ENCODE data around the gene CSGALNACT2. TPM values are rescaled to one million over a fixed set of nuclear protein-coding genes. Genes with fewer than 3 reads are reported as not detected.
A peak's percentile ranks its signal among the peaks of the same experiment; 100 is the strongest.

Gene CSGALNACT2
- total RNA-seq = 10 to 100 TPM; 21.6 to 35.5 (median 27.8) TPM

- peak within 1 kb of the TSS; percentile 80 to 95 (median 90) for H3K4me3 ChIP-seq
- no peaks in the 10 kb centered on the region for H3K4me1 ChIP-seq
- H3K9me3 ChIP-seq = no peaks in the 10 kb centered on the region
- peak; percentile 29 to 57 (median 35) for TF ChIP-seq POLR2AphosphoS5 (IDR thresholded peaks at IDR 0.05)
- no peak for TF ChIP-seq CTCF (IDR thresholded peaks at IDR 0.05)
- TF ChIP-seq POLR2A (IDR thresholded peaks at IDR 0.05) = peak; percentile 12
- H3K36me3 ChIP-seq = no peaks in the 10 kb centered on the region
- DNase-seq (ENCODE audit: low spot score in 2 of 2) = peak; percentile 73 to 78
- intact Hi-C loops (cut with DNase I; ENCODE audit: low total_unique reads) = no loop called here
- no peaks in the 10 kb centered on the region for H3K27me3 ChIP-seq
- peak within 1 kb of the TSS; percentile 92 to 95 for H3K27ac ChIP-seq
Observed at GRCh38 chr10:43138021-43138756, at the start of gene CSGALNACT2. Gene CSGALNACT2 (plus strand): TSS chr10:43138445. CDS start chr10:43155150, 16,705 bp downstream.

- Histone ChIP-seq H3K4me3 (no peak overlapping the region), H3K27me3 (peaks cover 0 to 6% of the 10 kb centered on the region in 2 donors), H3K36me3 (no peaks in the 10 kb centered on the region), H3K27ac (no peak overlapping the region), H3K4me1 (no peaks in the 10 kb centered on the region), H3K9me3 (no peaks in the 10 kb centered on the region)
- DNase-seq (ENCODE audit: low spot score in 2 of 2) = no peak
- no peak for TF ChIP-seq CTCF (IDR thresholded peaks at IDR 0.05)
- TF ChIP-seq POLR2A (IDR thresholded peaks at IDR 0.05) = no peak
- intact Hi-C loops (cut with DNase I; ENCODE audit: low total_unique reads) = no loop called here
Observed at GRCh38 chr10:43089519-43089918, 48.7 kb upstream of the CSGALNACT2 start.

GRCh38 chr10:43090188-43090587 lies 48.1 kb upstream of the CSGALNACT2 start:
- H3K27ac ChIP-seq = no peak overlapping the region
- DNase-seq (ENCODE audit: low spot score in 2 of 2) = no peak
- H3K27me3 ChIP-seq = peaks cover 0 to 6% of the 10 kb centered on the region in 2 donors
- H3K9me3 ChIP-seq = no peaks in the 10 kb centered on the region
- TF ChIP-seq POLR2AphosphoS5 (IDR thresholded peaks at IDR 0.05) (no peak), CTCF (IDR thresholded peaks at IDR 0.05) (no peak), POLR2A (IDR thresholded peaks at IDR 0.05) (no peak)
- intact Hi-C loops (cut with DNase I; ENCODE audit: low total_unique reads) = no loop called here
- no peak overlapping the region for H3K4me3 ChIP-seq
- no peaks in the 10 kb centered on the region for H3K4me1 ChIP-seq
- H3K36me3 ChIP-seq = no peaks in the 10 kb centered on the region

GRCh38 chr10:43090664-43091063 lies 47.6 kb upstream of the CSGALNACT2 start:
- Histone ChIP-seq H3K27ac (no peak overlapping the region), H3K27me3 (peaks cover 0 to 6% of the 10 kb centered on the region in 2 donors), H3K36me3 (no peaks in the 10 kb centered on the region), H3K4me1 (no peaks in the 10 kb centered on the region), H3K4me3 (no peak overlapping the region), H3K9me3 (no peaks in the 10 kb centered on the region)
- TF ChIP-seq POLR2A (IDR thresholded peaks at IDR 0.05) (no peak), CTCF (IDR thresholded peaks at IDR 0.05) (no peak), POLR2AphosphoS5 (IDR thresholded peaks at IDR 0.05) (no peak)
- intact Hi-C loops (cut with DNase I; ENCODE audit: low total_unique reads) = no loop called here
- no peak for DNase-seq (ENCODE audit: low spot score in 2 of 2)

- TF ChIP-seq CTCF (IDR thresholded peaks at IDR 0.05) (no peak), POLR2AphosphoS5 (IDR thresholded peaks at IDR 0.05) (no peak), POLR2A (IDR thresholded peaks at IDR 0.05) (no peak)
- intact Hi-C loops (cut with DNase I; ENCODE audit: low total_unique reads) = no loop called here
- H3K27ac ChIP-seq = no peak overlapping the region
- no peak overlapping the region for H3K4me3 ChIP-seq
- no peak for DNase-seq (ENCODE audit: low spot score in 2 of 2)
- peaks cover 0 to 6% of the 10 kb centered on the region in 2 donors for H3K27me3 ChIP-seq
- H3K36me3 ChIP-seq = no peaks in the 10 kb centered on the region
- no peaks in the 10 kb centered on the region for H3K9me3 ChIP-seq
- H3K4me1 ChIP-seq = no peaks in the 10 kb centered on the region
Observed at GRCh38 chr10:43091846-43092245, 46.4 kb upstream of the CSGALNACT2 start.
